ENCODE data around the gene PIGA. TPM values are rescaled to one million over a fixed set of nuclear protein-coding genes. Genes with fewer than 3 reads are reported as not detected.

Gene PIGA
- total RNA-seq, 2 donors from 2014 or later = 12.6 to 21.6 TPM

DNA sequence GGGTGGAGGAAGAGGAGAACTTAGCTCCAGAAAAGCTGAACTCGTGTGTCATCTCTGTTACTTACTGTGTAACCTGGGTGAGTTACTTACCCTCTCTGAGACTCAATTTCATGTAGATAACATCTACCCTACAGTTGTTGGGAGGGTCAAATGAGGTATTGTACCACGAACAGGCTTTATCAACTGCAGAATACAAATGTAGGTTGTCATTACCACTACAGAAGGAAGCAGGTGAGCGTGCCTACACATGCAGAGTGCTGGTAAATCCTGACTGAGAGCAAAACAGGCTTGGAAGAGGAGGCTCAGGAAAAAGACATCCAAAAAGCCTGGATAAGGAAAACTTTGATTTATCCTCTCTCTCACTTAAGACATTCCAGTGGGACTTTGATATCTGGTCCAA lies 7.2 kb downstream of the PIGA start:
- Histone ChIP-seq H3K9ac (ENCODE audit: extremely low read depth, low read length, poor library complexity, severe bottlenecking) (no peak overlapping the region), H3K4me1 (ENCODE audit: control insufficient read depth, insufficient read depth, low read length) (no peaks in the 10 kb centered on the region), H3K27me3 (ENCODE audit: control insufficient read depth, insufficient read depth, low read length, poor library complexity, severe bottlenecking) (no peaks in the 10 kb centered on the region), H3K9me3 (ENCODE audit: control insufficient read depth, low read length) (no peaks in the 10 kb centered on the region), H3K27ac (ENCODE audit: low read depth, low read length) (no peak overlapping the region), H3K36me3 (ENCODE audit: control insufficient read depth, insufficient read depth, low read length) (peaks cover 34% of the 10 kb centered on the region), H3K4me3 (ENCODE audit: low read length) (no peak overlapping the region)
- Mint-ChIP-seq H3K9me3 (no peaks in the 10 kb centered on the region), H3K4me1 (no peaks in the 10 kb centered on the region), H3K4me3 (no peak overlapping the region), H3K36me3 (ENCODE audit: low read depth) (peaks cover 24% of the 10 kb centered on the region), H3K27ac (no peak overlapping the region), H3K27me3 (ENCODE audit: insufficient read depth) (no peaks in the 10 kb centered on the region)
- TF ChIP-seq, protein P1, sequence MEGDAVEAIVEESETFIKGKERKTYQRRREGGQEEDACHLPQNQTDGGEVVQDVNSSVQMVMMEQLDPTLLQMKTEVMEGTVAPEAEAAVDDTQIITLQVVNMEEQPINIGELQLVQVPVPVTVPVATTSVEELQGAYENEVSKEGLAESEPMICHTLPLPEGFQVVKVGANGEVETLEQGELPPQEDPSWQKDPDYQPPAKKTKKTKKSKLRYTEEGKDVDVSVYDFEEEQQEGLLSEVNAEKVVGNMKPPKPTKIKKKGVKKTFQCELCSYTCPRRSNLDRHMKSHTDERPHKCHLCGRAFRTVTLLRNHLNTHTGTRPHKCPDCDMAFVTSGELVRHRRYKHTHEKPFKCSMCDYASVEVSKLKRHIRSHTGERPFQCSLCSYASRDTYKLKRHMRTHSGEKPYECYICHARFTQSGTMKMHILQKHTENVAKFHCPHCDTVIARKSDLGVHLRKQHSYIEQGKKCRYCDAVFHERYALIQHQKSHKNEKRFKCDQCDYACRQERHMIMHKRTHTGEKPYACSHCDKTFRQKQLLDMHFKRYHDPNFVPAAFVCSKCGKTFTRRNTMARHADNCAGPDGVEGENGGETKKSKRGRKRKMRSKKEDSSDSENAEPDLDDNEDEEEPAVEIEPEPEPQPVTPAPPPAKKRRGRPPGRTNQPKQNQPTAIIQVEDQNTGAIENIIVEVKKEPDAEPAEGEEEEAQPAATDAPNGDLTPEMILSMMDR (conservative IDR thresholded peaks at IDR 0.05) = no peak
- DNase-seq = no peak
- 96% methylated on average over 3 of the region's 3 CpGs; no CpG with 5 or more reads in 1 of the 2 experiments for WGBS, 2 experiments (ENCODE audit: insufficient coverage in 1 of 2, insufficient read length in 1 of 2)

DNA sequence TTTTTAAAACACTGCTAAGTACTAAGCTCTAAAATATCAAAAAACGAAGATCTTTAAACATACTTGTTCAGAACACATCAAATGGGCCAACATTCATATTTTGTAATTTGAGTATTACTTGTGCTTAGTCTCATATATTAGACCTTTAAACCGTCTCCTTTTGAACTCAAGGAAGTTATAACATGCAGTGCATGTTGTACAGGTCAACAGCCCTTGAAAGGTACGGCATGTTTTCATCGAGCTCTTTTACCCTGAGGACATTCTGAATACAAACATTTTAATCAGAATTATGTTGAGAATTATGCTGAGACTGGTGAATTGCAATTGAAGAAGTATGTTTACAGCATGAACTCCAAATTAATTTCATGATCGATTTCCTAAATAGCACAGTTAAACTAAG lies 12.9 kb downstream of the PIGA start:
- TF ChIP-seq, protein P1 (conservative IDR thresholded peaks at IDR 0.05) = no peak
- WGBS, 2 experiments (ENCODE audit: insufficient coverage in 1 of 2, insufficient read length in 1 of 2) = 98% methylated on average over 4 of the region's 5 CpGs; no CpG with 5 or more reads in 1 of the 2 experiments
- Mint-ChIP-seq H3K4me1 (no peaks in the 10 kb centered on the region), H3K27me3 (ENCODE audit: insufficient read depth) (no peaks in the 10 kb centered on the region), H3K27ac (no peak overlapping the region), H3K36me3 (ENCODE audit: low read depth) (peaks cover 26% of the 10 kb centered on the region), H3K4me3 (no peak overlapping the region), H3K9me3 (peaks cover 2% of the 10 kb centered on the region)
- H3K4me3 ChIP-seq (ENCODE audit: low read length) = no peak overlapping the region
- H3K4me1 ChIP-seq (ENCODE audit: control insufficient read depth, insufficient read depth, low read length) = no peaks in the 10 kb centered on the region
- peaks cover 37% of the 10 kb centered on the region for H3K36me3 ChIP-seq (ENCODE audit: control insufficient read depth, insufficient read depth, low read length)
- DNase-seq = no peak
- H3K9me3 ChIP-seq (ENCODE audit: control insufficient read depth, low read length) = no peaks in the 10 kb centered on the region
- H3K27ac ChIP-seq (ENCODE audit: low read depth, low read length) = no peak overlapping the region
- H3K27me3 ChIP-seq (ENCODE audit: control insufficient read depth, insufficient read depth, low read length, poor library complexity, severe bottlenecking) = no peaks in the 10 kb centered on the region
- H3K9ac ChIP-seq (ENCODE audit: extremely low read depth, low read length, poor library complexity, severe bottlenecking) = no peak overlapping the region

DNA sequence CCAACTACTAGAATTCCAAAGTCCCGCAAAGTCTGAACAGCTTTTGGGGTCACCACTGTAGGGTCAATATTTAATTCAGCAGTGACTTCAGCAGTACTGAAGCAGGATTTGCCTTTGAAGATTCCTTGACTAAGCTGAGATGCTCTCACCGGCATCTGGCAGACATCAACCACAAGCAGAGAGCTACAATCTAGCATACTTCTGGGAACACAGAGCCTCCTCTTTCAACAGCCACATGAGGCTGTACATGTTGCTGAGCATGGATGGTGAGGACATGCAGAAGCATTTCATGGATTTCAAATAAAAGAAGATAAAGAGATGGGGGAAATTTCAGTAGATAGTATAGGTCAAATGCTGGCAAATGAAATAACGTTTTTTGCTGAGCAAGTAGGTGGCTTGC lies 13.3 kb downstream of the PIGA start:
- Mint-ChIP-seq H3K4me3 (no peak overlapping the region), H3K27me3 (ENCODE audit: insufficient read depth) (no peaks in the 10 kb centered on the region), H3K4me1 (no peaks in the 10 kb centered on the region), H3K9me3 (peaks cover 2% of the 10 kb centered on the region), H3K36me3 (ENCODE audit: low read depth) (peaks cover 26% of the 10 kb centered on the region), H3K27ac (no peak overlapping the region)
- WGBS, 2 experiments (ENCODE audit: insufficient coverage in 1 of 2, insufficient read length in 1 of 2) = 100% methylated on average over 3 of the region's 3 CpGs; no CpG with 5 or more reads in 1 of the 2 experiments
- no peaks in the 10 kb centered on the region for H3K4me1 ChIP-seq (ENCODE audit: control insufficient read depth, insufficient read depth, low read length)
- H3K9me3 ChIP-seq (ENCODE audit: control insufficient read depth, low read length) = no peaks in the 10 kb centered on the region
- no peaks in the 10 kb centered on the region for H3K27me3 ChIP-seq (ENCODE audit: control insufficient read depth, insufficient read depth, low read length, poor library complexity, severe bottlenecking)
- no peak for DNase-seq
- H3K27ac ChIP-seq (ENCODE audit: low read depth, low read length) = no peak overlapping the region
- H3K36me3 ChIP-seq (ENCODE audit: control insufficient read depth, insufficient read depth, low read length) = peaks cover 37% of the 10 kb centered on the region
- no peak overlapping the region for H3K4me3 ChIP-seq (ENCODE audit: low read length)
- no peak overlapping the region for H3K9ac ChIP-seq (ENCODE audit: extremely low read depth, low read length, poor library complexity, severe bottlenecking)
- TF ChIP-seq, protein P1 (conservative IDR thresholded peaks at IDR 0.05) = no peak

All from endodermal cell (in vitro differentiated cells).